ENCODE results near the gene FOXN4. TPM values are rescaled to one million over a fixed set of nuclear protein-coding genes. Genes with fewer than 3 reads are reported as not detected.

Gene FOXN4
- total RNA-seq, 1 experiment from 2014 or later: 0.37 TPM

DNA sequence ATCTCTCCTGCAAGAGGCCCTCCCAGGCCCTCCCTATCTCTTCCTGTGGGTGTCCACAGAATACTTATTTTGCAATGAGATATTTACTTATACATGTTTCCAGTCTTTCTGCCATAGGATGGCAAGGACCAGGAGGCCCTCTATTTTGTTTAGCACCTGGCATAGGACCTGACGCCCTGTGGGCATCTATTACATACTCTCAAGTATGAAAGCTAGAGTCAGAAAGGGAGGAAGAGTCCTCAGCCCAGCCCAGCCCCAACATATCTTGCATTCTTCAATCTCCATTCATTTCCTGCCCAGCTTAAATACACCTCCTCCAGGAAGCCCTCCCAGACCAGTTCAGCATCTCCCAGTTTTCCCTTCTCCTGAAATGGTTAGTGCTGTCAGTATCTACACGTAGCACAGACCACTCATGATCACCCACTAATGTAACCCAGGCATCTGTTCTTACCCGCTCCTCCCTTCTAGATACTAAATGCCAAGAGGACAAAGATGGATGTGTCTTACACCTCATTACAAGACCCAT is 7.4 kb downstream of the FOXN4 start:
- peaks cover 9% of the 10 kb centered on the region for H3K27me3 Mint-ChIP-seq (ENCODE audit: low read depth)
- H3K4me3 Mint-ChIP-seq: no peak overlapping the region
- POLR2A ChIA-PET: no interaction called here
- H3K36me3 Mint-ChIP-seq: no peaks in the 10 kb centered on the region
- no peak overlapping the region for H3K27ac Mint-ChIP-seq
- CTCF ChIA-PET: interaction anchor here (0.7 to 1.6 kb wide), 3 partner anchors 37 to 92 kb away, joined by 3 to 4 read pairs (median 3); no protein-coding TSS in a partner anchor
- DNase-seq (ENCODE audit: low spot score): no peak
- H3K9me3 Mint-ChIP-seq: no peaks in the 10 kb centered on the region
- ATAC-seq: peak; percentile 38; the same call in 1 of the 2 replicates
- TF ChIP-seq ESRRA (CRISPR knock-in tag; IDR thresholded peaks at IDR 0.05; ENCODE audit: borderline replicate concordance) (no peak), ZNF138 (CRISPR knock-in tag; conservative IDR thresholded peaks at IDR 0.05) (no peak), ETV6 (CRISPR knock-in tag; IDR thresholded peaks at IDR 0.05) (no peak)
- peaks cover 13% of the 10 kb centered on the region for H3K4me1 Mint-ChIP-seq

DNA sequence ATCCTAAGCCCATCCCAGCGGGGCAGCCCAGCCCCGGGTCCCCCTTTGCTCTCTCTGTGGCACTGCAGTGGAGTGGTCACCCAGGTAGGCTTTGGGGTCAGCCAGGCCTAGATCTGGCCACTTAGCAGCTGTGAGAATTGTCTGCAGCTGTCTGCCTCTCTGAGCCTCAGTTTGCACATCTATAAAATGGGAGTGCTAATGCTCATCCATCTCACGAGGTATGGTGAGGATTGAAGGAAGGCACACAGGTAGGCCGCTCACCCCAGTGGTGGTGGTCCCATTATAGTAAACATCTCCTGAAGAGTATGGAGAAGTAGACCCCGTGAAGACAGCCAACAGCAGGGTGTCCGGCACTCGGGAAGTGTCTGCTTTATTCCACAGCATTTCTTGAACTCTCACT is 9.2 kb downstream of the FOXN4 start:
- ChIA-PET CTCF (no interaction called here), POLR2A (no interaction called here)
- H3K27ac Mint-ChIP-seq: no peak overlapping the region
- H3K27me3 Mint-ChIP-seq (ENCODE audit: low read depth): peaks cover under 1% of the 10 kb centered on the region; the same call in 1 of the 2 replicates
- TF ChIP-seq GRHL2 (CRISPR knock-in tag; IDR thresholded peaks at IDR 0.05; ENCODE audit: insufficient replicate concordance, severe bottlenecking): no peak
- peaks cover 13% of the 10 kb centered on the region for H3K4me1 Mint-ChIP-seq
- no peaks in the 10 kb centered on the region for H3K36me3 Mint-ChIP-seq
- no peak overlapping the region for H3K4me3 Mint-ChIP-seq
- DNase-seq (ENCODE audit: low spot score) (no peak), ATAC-seq (no peak)
- H3K9me3 Mint-ChIP-seq: no peaks in the 10 kb centered on the region

DNA sequence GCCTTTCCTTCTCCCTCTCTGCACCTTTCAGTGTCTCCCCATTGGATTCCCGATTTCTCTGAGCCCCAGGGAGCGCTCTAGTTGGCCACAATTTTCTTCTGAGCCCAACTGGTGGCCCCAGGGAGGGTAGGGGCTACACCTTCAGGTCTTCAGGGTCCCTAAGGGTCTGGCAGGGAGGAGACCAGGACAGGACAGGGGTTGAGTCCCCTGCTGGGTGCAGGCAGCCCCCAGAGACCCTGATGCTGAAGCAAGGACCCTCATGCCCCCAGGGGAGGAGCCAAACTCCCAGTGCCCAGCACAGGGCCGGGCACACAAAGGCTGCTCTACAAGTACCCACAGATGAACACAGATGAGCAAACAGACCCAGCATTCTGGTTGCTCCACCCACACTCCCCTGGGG is 12.7 kb downstream of the FOXN4 start:
- peaks cover 5% of the 10 kb centered on the region for H3K4me1 Mint-ChIP-seq
- TF ChIP-seq, protein P1, sequence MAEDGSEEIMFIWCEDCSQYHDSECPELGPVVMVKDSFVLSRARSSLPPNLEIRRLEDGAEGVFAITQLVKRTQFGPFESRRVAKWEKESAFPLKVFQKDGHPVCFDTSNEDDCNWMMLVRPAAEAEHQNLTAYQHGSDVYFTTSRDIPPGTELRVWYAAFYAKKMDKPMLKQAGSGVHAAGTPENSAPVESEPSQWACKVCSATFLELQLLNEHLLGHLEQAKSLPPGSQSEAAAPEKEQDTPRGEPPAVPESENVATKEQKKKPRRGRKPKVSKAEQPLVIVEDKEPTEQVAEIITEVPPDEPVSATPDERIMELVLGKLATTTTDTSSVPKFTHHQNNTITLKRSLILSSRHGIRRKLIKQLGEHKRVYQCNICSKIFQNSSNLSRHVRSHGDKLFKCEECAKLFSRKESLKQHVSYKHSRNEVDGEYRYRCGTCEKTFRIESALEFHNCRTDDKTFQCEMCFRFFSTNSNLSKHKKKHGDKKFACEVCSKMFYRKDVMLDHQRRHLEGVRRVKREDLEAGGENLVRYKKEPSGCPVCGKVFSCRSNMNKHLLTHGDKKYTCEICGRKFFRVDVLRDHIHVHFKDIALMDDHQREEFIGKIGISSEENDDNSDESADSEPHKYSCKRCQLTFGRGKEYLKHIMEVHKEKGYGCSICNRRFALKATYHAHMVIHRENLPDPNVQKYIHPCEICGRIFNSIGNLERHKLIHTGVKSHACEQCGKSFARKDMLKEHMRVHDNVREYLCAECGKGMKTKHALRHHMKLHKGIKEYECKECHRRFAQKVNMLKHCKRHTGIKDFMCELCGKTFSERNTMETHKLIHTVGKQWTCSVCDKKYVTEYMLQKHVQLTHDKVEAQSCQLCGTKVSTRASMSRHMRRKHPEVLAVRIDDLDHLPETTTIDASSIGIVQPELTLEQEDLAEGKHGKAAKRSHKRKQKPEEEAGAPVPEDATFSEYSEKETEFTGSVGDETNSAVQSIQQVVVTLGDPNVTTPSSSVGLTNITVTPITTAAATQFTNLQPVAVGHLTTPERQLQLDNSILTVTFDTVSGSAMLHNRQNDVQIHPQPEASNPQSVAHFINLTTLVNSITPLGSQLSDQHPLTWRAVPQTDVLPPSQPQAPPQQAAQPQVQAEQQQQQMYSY (CRISPR knock-in tag; IDR thresholded peaks at IDR 0.05): no peak
- no peak for TF ChIP-seq GTF2I (CRISPR knock-in tag; conservative IDR thresholded peaks at IDR 0.05)
- POLR2A ChIA-PET: no interaction called here
- ATAC-seq (no peak), DNase-seq (ENCODE audit: low spot score) (no peak)
- peaks cover 4% of the 10 kb centered on the region; the same call in 1 of the 2 replicates for H3K27me3 Mint-ChIP-seq (ENCODE audit: low read depth)
- H3K4me3 Mint-ChIP-seq: no peak overlapping the region
- H3K36me3 Mint-ChIP-seq: no peaks in the 10 kb centered on the region
- no peak overlapping the region for H3K27ac Mint-ChIP-seq
- no peaks in the 10 kb centered on the region for H3K9me3 Mint-ChIP-seq
- CTCF ChIA-PET: no interaction called here

DNA sequence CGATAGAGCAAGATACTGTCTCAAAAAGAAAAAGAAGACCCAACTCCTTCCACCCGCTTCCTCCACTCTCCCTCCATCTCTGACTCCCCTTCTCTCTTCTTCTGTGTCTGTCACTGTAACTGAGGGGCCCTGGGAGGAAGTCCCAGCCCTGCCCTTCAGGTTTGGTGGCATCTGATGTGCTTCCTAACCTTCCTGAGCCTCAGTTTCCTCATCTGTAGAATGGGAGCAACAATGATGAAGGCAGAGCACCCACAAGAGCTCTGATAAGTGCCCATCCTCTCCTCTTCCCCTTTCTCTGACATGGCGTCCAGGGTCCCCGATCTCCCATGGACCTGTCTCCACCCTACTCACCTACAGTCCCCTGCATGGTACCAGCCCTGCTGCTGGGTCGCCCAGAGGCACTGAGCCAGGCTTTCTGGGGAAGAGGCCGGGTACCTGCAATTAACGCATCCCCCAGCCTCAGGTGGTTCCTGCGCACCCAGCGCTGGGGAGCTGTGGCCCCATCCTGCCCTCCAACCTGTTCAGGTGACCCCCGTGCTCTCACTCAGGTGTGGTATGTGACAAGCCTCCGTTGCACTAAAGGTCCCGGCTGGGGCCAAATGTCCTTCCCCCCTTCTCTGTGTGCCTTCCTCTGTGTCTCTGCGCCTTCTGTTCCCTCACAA is 13.2 kb downstream of the FOXN4 start:
- ATAC-seq (no peak), DNase-seq (ENCODE audit: low spot score) (no peak)
- Mint-ChIP-seq H3K36me3 (no peaks in the 10 kb centered on the region), H3K27ac (no peak overlapping the region), H3K9me3 (no peaks in the 10 kb centered on the region), H3K4me3 (no peak overlapping the region), H3K4me1 (peaks cover 10% of the 10 kb centered on the region), H3K27me3 (ENCODE audit: low read depth) (peaks cover 4% of the 10 kb centered on the region; the same call in 1 of the 2 replicates)
- TF ChIP-seq, protein P2, sequence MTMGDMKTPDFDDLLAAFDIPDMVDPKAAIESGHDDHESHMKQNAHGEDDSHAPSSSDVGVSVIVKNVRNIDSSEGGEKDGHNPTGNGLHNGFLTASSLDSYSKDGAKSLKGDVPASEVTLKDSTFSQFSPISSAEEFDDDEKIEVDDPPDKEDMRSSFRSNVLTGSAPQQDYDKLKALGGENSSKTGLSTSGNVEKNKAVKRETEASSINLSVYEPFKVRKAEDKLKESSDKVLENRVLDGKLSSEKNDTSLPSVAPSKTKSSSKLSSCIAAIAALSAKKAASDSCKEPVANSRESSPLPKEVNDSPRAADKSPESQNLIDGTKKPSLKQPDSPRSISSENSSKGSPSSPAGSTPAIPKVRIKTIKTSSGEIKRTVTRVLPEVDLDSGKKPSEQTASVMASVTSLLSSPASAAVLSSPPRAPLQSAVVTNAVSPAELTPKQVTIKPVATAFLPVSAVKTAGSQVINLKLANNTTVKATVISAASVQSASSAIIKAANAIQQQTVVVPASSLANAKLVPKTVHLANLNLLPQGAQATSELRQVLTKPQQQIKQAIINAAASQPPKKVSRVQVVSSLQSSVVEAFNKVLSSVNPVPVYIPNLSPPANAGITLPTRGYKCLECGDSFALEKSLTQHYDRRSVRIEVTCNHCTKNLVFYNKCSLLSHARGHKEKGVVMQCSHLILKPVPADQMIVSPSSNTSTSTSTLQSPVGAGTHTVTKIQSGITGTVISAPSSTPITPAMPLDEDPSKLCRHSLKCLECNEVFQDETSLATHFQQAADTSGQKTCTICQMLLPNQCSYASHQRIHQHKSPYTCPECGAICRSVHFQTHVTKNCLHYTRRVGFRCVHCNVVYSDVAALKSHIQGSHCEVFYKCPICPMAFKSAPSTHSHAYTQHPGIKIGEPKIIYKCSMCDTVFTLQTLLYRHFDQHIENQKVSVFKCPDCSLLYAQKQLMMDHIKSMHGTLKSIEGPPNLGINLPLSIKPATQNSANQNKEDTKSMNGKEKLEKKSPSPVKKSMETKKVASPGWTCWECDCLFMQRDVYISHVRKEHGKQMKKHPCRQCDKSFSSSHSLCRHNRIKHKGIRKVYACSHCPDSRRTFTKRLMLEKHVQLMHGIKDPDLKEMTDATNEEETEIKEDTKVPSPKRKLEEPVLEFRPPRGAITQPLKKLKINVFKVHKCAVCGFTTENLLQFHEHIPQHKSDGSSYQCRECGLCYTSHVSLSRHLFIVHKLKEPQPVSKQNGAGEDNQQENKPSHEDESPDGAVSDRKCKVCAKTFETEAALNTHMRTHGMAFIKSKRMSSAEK (CRISPR knock-in tag; IDR thresholded peaks at IDR 0.05; ENCODE audit: borderline replicate concordance): no peak
- TF ChIP-seq TCF7 (CRISPR knock-in tag; IDR thresholded peaks at IDR 0.05; ENCODE audit: low read depth): no peak
- no peak for TF ChIP-seq KAT7 (CRISPR knock-in tag; IDR thresholded peaks at IDR 0.05; ENCODE audit: borderline replicate concordance)
- no peak for TF ChIP-seq FOXP1 (CRISPR knock-in tag; IDR thresholded peaks at IDR 0.05; ENCODE audit: borderline replicate concordance)
- no peak for TF ChIP-seq SMAD4 (CRISPR knock-in tag; IDR thresholded peaks at IDR 0.05)
- TF ChIP-seq ZNF671 (CRISPR knock-in tag; IDR thresholded peaks at IDR 0.05): no peak
- TF ChIP-seq, protein P3, sequence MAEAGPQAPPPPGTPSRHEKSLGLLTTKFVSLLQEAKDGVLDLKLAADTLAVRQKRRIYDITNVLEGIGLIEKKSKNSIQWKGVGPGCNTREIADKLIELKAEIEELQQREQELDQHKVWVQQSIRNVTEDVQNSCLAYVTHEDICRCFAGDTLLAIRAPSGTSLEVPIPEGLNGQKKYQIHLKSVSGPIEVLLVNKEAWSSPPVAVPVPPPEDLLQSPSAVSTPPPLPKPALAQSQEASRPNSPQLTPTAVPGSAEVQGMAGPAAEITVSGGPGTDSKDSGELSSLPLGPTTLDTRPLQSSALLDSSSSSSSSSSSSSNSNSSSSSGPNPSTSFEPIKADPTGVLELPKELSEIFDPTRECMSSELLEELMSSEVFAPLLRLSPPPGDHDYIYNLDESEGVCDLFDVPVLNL (CRISPR knock-in tag; IDR thresholded peaks at IDR 0.05; ENCODE audit: borderline replicate concordance, low read depth): no peak
- TF ChIP-seq, protein P4, sequence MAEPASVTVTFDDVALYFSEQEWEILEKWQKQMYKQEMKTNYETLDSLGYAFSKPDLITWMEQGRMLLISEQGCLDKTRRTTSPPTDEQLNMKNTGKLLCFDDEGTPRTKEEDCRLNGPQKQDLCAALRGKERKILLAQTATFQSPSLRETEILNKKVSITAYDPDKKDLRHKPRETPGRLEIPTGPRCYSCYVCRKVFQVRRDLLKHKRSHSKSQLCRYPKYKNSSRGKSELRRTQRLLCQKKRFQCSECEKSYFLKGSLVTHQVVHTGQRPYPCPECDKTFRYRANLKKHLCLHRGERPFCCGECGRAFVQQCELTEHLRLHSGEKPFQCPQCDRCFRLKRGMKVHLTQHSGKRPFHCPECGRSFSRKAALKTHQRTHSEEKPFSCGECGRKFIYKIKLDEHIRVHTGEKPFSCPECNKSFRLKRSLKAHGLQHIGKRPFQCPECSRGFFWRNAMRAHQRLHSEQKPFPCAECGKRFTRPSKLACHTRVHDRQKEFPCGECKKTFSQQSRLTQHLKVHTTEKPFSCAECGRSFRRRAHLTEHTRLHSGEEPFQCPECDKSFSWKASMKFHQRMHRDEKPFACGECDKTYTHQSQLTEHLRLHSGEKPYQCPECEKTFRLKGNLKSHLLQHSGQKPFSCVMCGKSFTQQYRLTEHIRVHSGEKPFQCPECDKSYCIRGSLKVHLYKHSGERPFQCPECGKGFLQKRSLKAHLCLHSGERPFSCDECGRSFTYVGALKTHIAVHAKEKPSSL (CRISPR knock-in tag; conservative IDR thresholded peaks at IDR 0.05): no peak
- TF ChIP-seq NFE2L1 (CRISPR knock-in tag; IDR thresholded peaks at IDR 0.05): no peak
- CTCF ChIA-PET: no interaction called here
- POLR2A ChIA-PET: no interaction called here

Data from WTC11 (cell line).